Endothelial cell (in vitro differentiated cells): ENCODE measurements around the gene PIGN. TPM values are rescaled to one million over a fixed set of nuclear protein-coding genes. Genes with fewer than 3 reads are reported as not detected.

ENCODE experiments used
- DNase-seq: peaks from one replicate; pipeline ENCODE4 v3.0.0; 2021; ENCODE audit warnings: low spot score
- H3K27ac Mint-ChIP-seq: one replicate; pipeline ENCODE4 v1.8.0; 2021; ENCODE audit warnings: mixed read lengths, inconsistent platforms; ENCODE audit not compliant: unreplicated experiment
- H3K27me3 Mint-ChIP-seq: one replicate; pipeline ENCODE4 v1.8.0; 2021; ENCODE audit warnings: mild to moderate bottlenecking, moderate library complexity, mixed read lengths, inconsistent platforms; ENCODE audit not compliant: unreplicated experiment
- H3K36me3 Mint-ChIP-seq: one replicate; pipeline ENCODE4 v1.8.0; 2021; ENCODE audit warnings: mild to moderate bottlenecking, low read depth, mixed read lengths, inconsistent platforms; ENCODE audit not compliant: unreplicated experiment
- H3K4me1 Mint-ChIP-seq: one replicate; pipeline ENCODE4 v1.8.0; 2021; ENCODE audit warnings: mild to moderate bottlenecking, mixed read lengths, inconsistent platforms; ENCODE audit not compliant: unreplicated experiment
- H3K4me3 Mint-ChIP-seq: one replicate; pipeline ENCODE4 v1.8.0; 2021; ENCODE audit warnings: mild to moderate bottlenecking, mixed read lengths, inconsistent platforms; ENCODE audit not compliant: unreplicated experiment
- H3K9me3 Mint-ChIP-seq: one replicate; pipeline ENCODE4 v1.8.0; 2021; ENCODE audit warnings: mixed read lengths, inconsistent platforms; ENCODE audit not compliant: unreplicated experiment
- CTCF ChIP-seq: fragments of 200-600 bp; sonication (generic); IDR thresholded peaks from one replicate; pipeline ENCODE4 v1.5.0; 2021; ENCODE audit warnings: antibody characterized with exemption; ENCODE audit not compliant: unreplicated experiment
- total RNA-seq: library from RNA; stranded (reverse); fragmentation: NEBNext Ultra II Directional; extraction: Animal tissue kit (Norgen Biotek cat#: 25700); gene quantifications from one replicate; pipeline ENCODE4 v1.2.1, GENCODE V29; 2021; ENCODE audit not compliant: unreplicated experiment

The PIGN gene
- total RNA-seq, 1 donor from 2014 or later = 23.0 TPM

- Mint-ChIP-seq H3K36me3 (peaks cover 3% of the 10 kb centered on the region), H3K4me1 (peaks cover 23% of the 10 kb centered on the region), H3K27ac (no peak overlapping the region), H3K27me3 (peaks cover 2% of the 10 kb centered on the region), H3K4me3 (no peak overlapping the region), H3K9me3 (no peaks in the 10 kb centered on the region)
- peak; percentile 31 for TF ChIP-seq CTCF
- DNase-seq = no peak
Measured at GRCh38 chr18:62196079-62196478, 9.2 kb upstream of the PIGN start.

GRCh38 chr18:62189208-62189607 is 2.4 kb upstream of the PIGN start:
- peaks cover 3% of the 10 kb centered on the region for H3K36me3 Mint-ChIP-seq
- H3K27me3 Mint-ChIP-seq = peaks cover 4% of the 10 kb centered on the region
- DNase-seq = no peak
- no peak overlapping the region for H3K27ac Mint-ChIP-seq
- TF ChIP-seq CTCF = no peak
- H3K9me3 Mint-ChIP-seq = no peaks in the 10 kb centered on the region
- H3K4me3 Mint-ChIP-seq = peak overlapping the region; percentile 100
- H3K4me1 Mint-ChIP-seq = peaks cover 32% of the 10 kb centered on the region

GRCh38 chr18:62187543-62188510 is 971 bp upstream of the PIGN start:
- Mint-ChIP-seq H3K4me3 (peak overlapping the region; percentile 100), H3K36me3 (peaks cover 3% of the 10 kb centered on the region), H3K27me3 (peaks cover 4% of the 10 kb centered on the region), H3K9me3 (no peaks in the 10 kb centered on the region), H3K4me1 (peaks cover 27% of the 10 kb centered on the region), H3K27ac (peak overlapping the region; percentile 95)
- peak; percentile 21 for DNase-seq
- TF ChIP-seq CTCF = no peak

DNA sequence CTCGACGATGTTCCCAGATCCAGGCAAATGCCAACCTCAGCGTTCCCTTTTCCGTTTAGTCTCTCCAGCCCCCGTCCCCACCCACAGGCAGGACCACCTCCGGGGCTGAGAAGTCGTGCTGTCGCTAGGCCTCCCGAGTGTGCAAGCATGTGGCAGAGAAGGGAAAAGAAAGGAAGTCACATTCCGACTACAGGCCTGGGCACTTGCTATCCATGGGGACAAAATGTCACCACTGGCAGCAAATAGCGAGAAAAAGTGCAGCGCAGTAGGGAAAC is 420 bp downstream of the PIGN start:
- no peak for DNase-seq

More for the DNA sequence above, 420 bp downstream of the PIGN start:
- peaks cover 2% of the 10 kb centered on the region for H3K27me3 Mint-ChIP-seq
- no peaks in the 10 kb centered on the region for H3K36me3 Mint-ChIP-seq
- TF ChIP-seq CTCF = no peak
- no peaks in the 10 kb centered on the region for H3K9me3 Mint-ChIP-seq
- H3K4me3 Mint-ChIP-seq = peak overlapping the region; percentile 100
- peaks cover 27% of the 10 kb centered on the region for H3K4me1 Mint-ChIP-seq
- H3K27ac Mint-ChIP-seq = peak overlapping the region; percentile 95
